Caco-2 (cell line): Measurements from ENCODE around the gene SCN8A. TPM values are rescaled to one million over a fixed set of nuclear protein-coding genes. Genes with fewer than 3 reads are reported as not detected.

Experiments
- BruUV-seq: library from RNA; stranded (reverse); fragments of 400-500 nt; replicated peaks from 2 replicates; lab custom pipeline; 2021; lab: Mats Ljungman, UMichigan
- CTCF ChIA-PET: fragments of 300-600 bp; sonication (Branson Sonifier 250); formaldehyde crosslinking; loops from one replicate; lab custom pipeline; 2022; ENCODE audit warnings: antibody characterized with exemption; lab: Charles Lee
- POLR2A ChIA-PET: fragments of 300-600 bp; sonication (Branson Sonifier 250); formaldehyde crosslinking; loops from one replicate; lab custom pipeline; 2022; ENCODE audit warnings: antibody characterized with exemption; lab: Charles Lee
- DNase-seq, 2 experiments: peaks; one replicate each; pipeline versions ENCODE4 v3.0.0 to v3.0.0-alpha.2; 2020 to 2022
- H3K27me3 ChIP-seq: replicated peaks from 2 replicates; pipeline ENCODE4 v1.6.0; 2011; ENCODE audit warnings: low read length; ENCODE audit not compliant: control insufficient read depth, insufficient read depth
- H3K36me3 ChIP-seq: 2 replicates; pipeline ENCODE4 v1.5.1; 2011; ENCODE audit warnings: low read length; ENCODE audit not compliant: control insufficient read depth, insufficient read depth
- H3K4me1 ChIP-seq: fragments of 250-450 bp; sonication (Bioruptor Pico); 2 replicates; pipeline ENCODE4 v1.5.1; 2020; ENCODE audit warnings: mild to moderate bottlenecking
- H3K4me3 ChIP-seq: 2 replicates; pipeline ENCODE4 v1.5.1; 2011; ENCODE audit warnings: low read depth, mild to moderate bottlenecking, control low read depth, low read length
- H3K9me3 ChIP-seq: fragments of 250-450 bp; sonication (Bioruptor Pico); 2 replicates; pipeline ENCODE4 v1.5.1; 2020; ENCODE audit warnings: mild to moderate bottlenecking, moderate library complexity
- H3K27ac Mint-ChIP-seq: one replicate; pipeline ENCODE4 v1.8.0; 2022; ENCODE audit warnings: mixed read lengths; ENCODE audit not compliant: unreplicated experiment
- H3K27me3 Mint-ChIP-seq: one replicate; pipeline ENCODE4 v1.8.0; 2022; ENCODE audit warnings: mixed read lengths; ENCODE audit not compliant: insufficient read depth, unreplicated experiment
- H3K36me3 Mint-ChIP-seq: one replicate; pipeline ENCODE4 v1.8.0; 2022; ENCODE audit warnings: mild to moderate bottlenecking, mixed read lengths; ENCODE audit not compliant: insufficient read depth, unreplicated experiment
- H3K4me1 Mint-ChIP-seq: one replicate; pipeline ENCODE4 v1.8.0; 2022; ENCODE audit warnings: low read depth, mixed read lengths; ENCODE audit not compliant: unreplicated experiment
- H3K4me3 Mint-ChIP-seq: one replicate; pipeline ENCODE4 v1.8.0; 2022; ENCODE audit warnings: mild to moderate bottlenecking, moderate library complexity, mixed read lengths; ENCODE audit not compliant: unreplicated experiment
- H3K9me3 Mint-ChIP-seq: one replicate; pipeline ENCODE4 v1.8.0; 2022; ENCODE audit warnings: mixed read lengths; ENCODE audit not compliant: unreplicated experiment
- intact Hi-C: fragments of 100-400 bp; cut with micrococcal nuclease; formaldehyde crosslinking; loops from one replicate; pipeline ENCODE4 v1.10.0; 2022; ENCODE audit not compliant: unreplicated experiment
- total RNA-seq: library from RNA; stranded (reverse); gene quantifications from 2 replicates; pipeline ENCODE4 v1.2.3, GENCODE V29; 2022
- TF ChIP-seq, protein P1 (sequence below), 2 experiments: fragments of 200-600 bp in 1 of 2; IDR thresholded peaks; 1 replicate in 1 of 2; 2 replicates in 1 of 2; pipeline versions ENCODE4 v1.5.1 to v1.8.0; 2011 to 2022; ENCODE audit warnings: antibody characterized with exemption in 1 of 2, control low read depth in 1 of 2, inconsistent platforms in 1 of 2, low read depth in 1 of 2, low read length in 1 of 2, mild to moderate bottlenecking in 1 of 2, moderate library complexity in 1 of 2; ENCODE audit not compliant: insufficient read depth in 1 of 2, severe bottlenecking in 1 of 2, unreplicated experiment in 1 of 2

The SCN8A gene
- total RNA-seq, 1 experiment from 2014 or later = 16.5 TPM

DNA sequence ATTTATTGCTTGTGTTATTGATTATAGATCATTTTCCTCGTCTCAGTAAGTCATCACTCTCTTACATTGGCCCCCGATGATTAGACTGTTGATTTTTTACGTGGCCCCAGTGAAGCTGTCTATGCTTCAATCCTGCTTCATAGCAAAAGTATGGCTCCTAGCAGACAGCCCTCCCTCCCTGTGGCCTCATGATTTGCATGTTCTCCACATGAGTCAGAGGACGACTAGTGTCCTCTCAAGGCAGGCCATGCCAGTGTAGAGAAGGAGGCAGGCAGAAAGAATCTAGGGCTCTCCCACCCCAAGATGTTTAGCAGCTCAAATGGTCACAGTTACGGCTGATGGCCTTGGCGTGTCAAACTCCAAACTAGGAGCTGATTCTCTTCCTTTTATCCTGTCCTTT lies 197.8 kb downstream of the SCN8A start:
- no TSS peak for BruUV-seq
- no peaks in the 10 kb centered on the region for H3K27me3 Mint-ChIP-seq

DNA sequence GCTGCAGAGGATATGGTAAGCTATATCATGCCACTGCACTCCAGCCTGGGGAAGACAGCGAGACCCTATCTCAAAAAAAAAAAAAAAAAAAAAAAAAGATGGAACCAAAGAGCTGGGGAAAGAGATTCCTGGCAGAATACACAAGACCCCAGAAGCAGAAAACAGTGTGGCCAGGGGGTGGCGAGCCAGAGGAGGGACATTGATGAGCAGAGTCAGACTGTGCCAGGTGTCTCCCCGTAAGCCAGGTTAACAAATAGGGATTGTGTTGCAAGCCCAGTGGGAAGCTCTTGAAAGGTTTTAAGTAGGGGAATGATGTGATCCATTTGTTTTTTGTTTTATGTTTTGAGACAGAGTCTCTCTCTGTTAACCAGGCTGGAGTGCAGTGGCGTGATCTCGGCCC lies 201.4 kb downstream of the SCN8A start:
- TF ChIP-seq, protein P1, sequence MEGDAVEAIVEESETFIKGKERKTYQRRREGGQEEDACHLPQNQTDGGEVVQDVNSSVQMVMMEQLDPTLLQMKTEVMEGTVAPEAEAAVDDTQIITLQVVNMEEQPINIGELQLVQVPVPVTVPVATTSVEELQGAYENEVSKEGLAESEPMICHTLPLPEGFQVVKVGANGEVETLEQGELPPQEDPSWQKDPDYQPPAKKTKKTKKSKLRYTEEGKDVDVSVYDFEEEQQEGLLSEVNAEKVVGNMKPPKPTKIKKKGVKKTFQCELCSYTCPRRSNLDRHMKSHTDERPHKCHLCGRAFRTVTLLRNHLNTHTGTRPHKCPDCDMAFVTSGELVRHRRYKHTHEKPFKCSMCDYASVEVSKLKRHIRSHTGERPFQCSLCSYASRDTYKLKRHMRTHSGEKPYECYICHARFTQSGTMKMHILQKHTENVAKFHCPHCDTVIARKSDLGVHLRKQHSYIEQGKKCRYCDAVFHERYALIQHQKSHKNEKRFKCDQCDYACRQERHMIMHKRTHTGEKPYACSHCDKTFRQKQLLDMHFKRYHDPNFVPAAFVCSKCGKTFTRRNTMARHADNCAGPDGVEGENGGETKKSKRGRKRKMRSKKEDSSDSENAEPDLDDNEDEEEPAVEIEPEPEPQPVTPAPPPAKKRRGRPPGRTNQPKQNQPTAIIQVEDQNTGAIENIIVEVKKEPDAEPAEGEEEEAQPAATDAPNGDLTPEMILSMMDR (IDR thresholded peaks at IDR 0.05; ENCODE audit: insufficient read depth in 1 of 2, low read depth in 1 of 2, low read length in 1 of 2, severe bottlenecking in 1 of 2, unreplicated experiment in 1 of 2) = no peak
- DNase-seq = no peak
- Histone ChIP-seq H3K4me1 (no peaks in the 10 kb centered on the region; the same call in 1 of the 2 replicates), H3K9me3 (no peaks in the 10 kb centered on the region), H3K36me3 (peaks cover 1% of the 10 kb centered on the region), H3K27me3 (no peaks in the 10 kb centered on the region), H3K4me3 (no peak overlapping the region)
- H3K4me1 Mint-ChIP-seq = peaks cover 9% of the 10 kb centered on the region
- H3K27ac Mint-ChIP-seq = no peak overlapping the region
- H3K36me3 Mint-ChIP-seq = no peaks in the 10 kb centered on the region
- H3K4me3 Mint-ChIP-seq = no peak overlapping the region
- no peaks in the 10 kb centered on the region for H3K9me3 Mint-ChIP-seq
- BruUV-seq = no TSS peak
- H3K27me3 Mint-ChIP-seq = no peaks in the 10 kb centered on the region
- ChIA-PET CTCF (interaction anchor here (0.7 to 0.8 kb wide), 2 partner anchors 31 to 83 kb away, joined by 4 to 8 read pairs; no protein-coding TSS in a partner anchor), POLR2A (interaction anchor here (0.7 kb wide), 1 partner anchor 32 kb away, joined by 7 read pairs; no protein-coding TSS in a partner anchor)
- intact Hi-C loops = no loop called here

More for the DNA sequence above, 197.8 kb downstream of the SCN8A start:
- TF ChIP-seq, protein P1 (IDR thresholded peaks at IDR 0.05; ENCODE audit: insufficient read depth in 1 of 2, low read depth in 1 of 2, low read length in 1 of 2, severe bottlenecking in 1 of 2, unreplicated experiment in 1 of 2) = no peak
- CTCF ChIA-PET = no interaction called here
- Mint-ChIP-seq H3K4me1 (peaks cover 9% of the 10 kb centered on the region), H3K4me3 (no peak overlapping the region), H3K36me3 (no peaks in the 10 kb centered on the region), H3K9me3 (no peaks in the 10 kb centered on the region), H3K27ac (no peak overlapping the region)
- POLR2A ChIA-PET = no interaction called here
- Histone ChIP-seq H3K9me3 (no peaks in the 10 kb centered on the region), H3K36me3 (peaks cover 1% of the 10 kb centered on the region; the same call in 1 of the 2 replicates), H3K27me3 (no peaks in the 10 kb centered on the region), H3K4me1 (no peaks in the 10 kb centered on the region), H3K4me3 (no peak overlapping the region)
- DNase-seq = no peak
- intact Hi-C loops = no loop called here

DNA sequence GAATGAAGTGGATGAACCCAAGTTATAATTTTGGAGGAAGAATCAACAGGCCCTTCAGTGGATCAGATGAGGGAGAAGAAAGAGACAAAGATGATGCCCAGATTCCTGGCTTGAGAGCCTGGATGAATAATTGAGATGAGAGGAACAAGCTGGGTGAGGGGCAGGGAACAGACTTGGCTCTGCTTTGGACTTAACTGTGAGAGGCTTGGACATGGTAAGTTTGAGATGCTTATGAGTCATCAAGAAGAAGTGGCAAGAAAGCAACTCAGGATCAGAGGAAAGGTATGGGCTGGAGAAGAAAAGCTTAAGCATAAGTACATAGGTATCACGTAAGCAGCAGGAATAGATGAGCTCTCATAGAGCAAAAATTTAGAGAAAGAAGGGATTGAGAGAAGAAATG lies 202.2 kb downstream of the SCN8A start:
- TF ChIP-seq, protein P1 (IDR thresholded peaks at IDR 0.05; ENCODE audit: insufficient read depth in 1 of 2, low read depth in 1 of 2, low read length in 1 of 2, severe bottlenecking in 1 of 2, unreplicated experiment in 1 of 2) = no peak
- CTCF ChIA-PET = no interaction called here
- BruUV-seq = no TSS peak
- peaks cover 9% of the 10 kb centered on the region for H3K4me1 Mint-ChIP-seq
- no peak overlapping the region for H3K4me3 Mint-ChIP-seq
- peaks cover 1% of the 10 kb centered on the region for H3K36me3 ChIP-seq
- no peak overlapping the region for H3K27ac Mint-ChIP-seq
- no peaks in the 10 kb centered on the region for H3K36me3 Mint-ChIP-seq
- no peaks in the 10 kb centered on the region for H3K27me3 Mint-ChIP-seq
- no peaks in the 10 kb centered on the region for H3K9me3 ChIP-seq
- no peak overlapping the region for H3K4me3 ChIP-seq
- no peaks in the 10 kb centered on the region; the same call in 1 of the 2 replicates for H3K4me1 ChIP-seq
- H3K9me3 Mint-ChIP-seq = no peaks in the 10 kb centered on the region
- intact Hi-C loops = no loop called here
- DNase-seq = no peak
- POLR2A ChIA-PET = no interaction called here
- no peaks in the 10 kb centered on the region for H3K27me3 ChIP-seq
